GF-D8 (cell line): ENCODE data around the gene SAPCD1.

Experiments used
- DNase-seq: peaks from one replicate; lab custom pipeline; 2025; lab: John Stamatoyannopoulos, UW

Gene SAPCD1

GRCh38 chr6:31762356-31762755 lies at the start of gene SAPCD1:
TSS of gene SAPCD1 (plus strand) at chr6:31762656. CDS start at chr6:31763055, 399 bp downstream.
- no peak for DNase-seq

GRCh38 chr6:31713465-31713864 lies 49.0 kb upstream of the SAPCD1 start:
- no peak for DNase-seq

GRCh38 chr6:31713991-31714684 lies 48.3 kb upstream of the SAPCD1 start:
- no peak for DNase-seq

GRCh38 chr6:31715022-31715958 lies 47.2 kb upstream of the SAPCD1 start, which contains the start of gene LY6G6D:
TSS of gene LY6G6D (plus strand) at chr6:31715348. CDS start at chr6:31715356, 8 bp downstream.
- no peak for DNase-seq

GRCh38 chr6:31717499-31718222 lies 44.8 kb upstream of the SAPCD1 start:
- DNase-seq = no peak

GRCh38 chr6:31718265-31718664 lies 44.2 kb upstream of the SAPCD1 start:
- no peak for DNase-seq

- DNase-seq = no peak
These were observed 43.5 kb upstream of the SAPCD1 start for GRCh38 chr6:31719001-31719400.

GRCh38 chr6:31720196-31720770 lies 42.2 kb upstream of the SAPCD1 start:
- DNase-seq = no peak

GRCh38 chr6:31721351-31722020 lies 41.0 kb upstream of the SAPCD1 start, which contains the start of gene LY6G6C:
TSS of gene LY6G6C (minus strand) at chr6:31721746. CDS start at chr6:31721679, 67 bp downstream.
- no peak for DNase-seq

GRCh38 chr6:31722173-31722572 lies 40.3 kb upstream of the SAPCD1 start:
- no peak for DNase-seq

GRCh38 chr6:31723245-31723979 lies 39.0 kb upstream of the SAPCD1 start, which contains the start of gene MPIG6B:
TSS of gene MPIG6B (plus strand) at chr6:31723373. CDS start at chr6:31723384, 11 bp downstream.
- DNase-seq = peak; percentile 15

- DNase-seq = no peak
These were observed 38.3 kb upstream of the SAPCD1 start for GRCh38 chr6:31723980-31724691.

- DNase-seq = peak; percentile 83
These were observed 36.7 kb upstream of the SAPCD1 start for GRCh38 chr6:31725502-31726350.

GRCh38 chr6:31727034-31727716 lies 35.3 kb upstream of the SAPCD1 start:
- DNase-seq = no peak

GRCh38 chr6:31727717-31728671 lies 34.5 kb upstream of the SAPCD1 start:
- peak; percentile 87 for DNase-seq

GRCh38 chr6:31728767-31729514 lies 33.5 kb upstream of the SAPCD1 start, which contains the start of gene DDAH2:
TSS of gene DDAH2 (minus strand) at chr6:31729299. CDS start at chr6:31729161, 138 bp downstream.
- no peak for DNase-seq
